LNCaP clone FGC (cell line): Measurements from ENCODE around the gene NOL7.

ENCODE experiments used
- DNase-seq: peaks from one replicate; pipeline ENCODE4 v3.0.0-alpha.2; 2011; ENCODE audit warnings: low read depth
- H3K4me3 ChIP-seq: 2 replicates; pipeline ENCODE4 v1.5.1; 2011; ENCODE audit warnings: mild to moderate bottlenecking, low read depth, low read length, control low read depth
- TF ChIP-seq, protein P1 (sequence below): IDR thresholded peaks from 2 replicates; pipeline ENCODE4 v1.5.1; 2012; ENCODE audit warnings: mild to moderate bottlenecking; ENCODE audit not compliant: control insufficient read depth, insufficient read depth; ENCODE audit errors: extremely low read depth

NOL7 gene

DNA sequence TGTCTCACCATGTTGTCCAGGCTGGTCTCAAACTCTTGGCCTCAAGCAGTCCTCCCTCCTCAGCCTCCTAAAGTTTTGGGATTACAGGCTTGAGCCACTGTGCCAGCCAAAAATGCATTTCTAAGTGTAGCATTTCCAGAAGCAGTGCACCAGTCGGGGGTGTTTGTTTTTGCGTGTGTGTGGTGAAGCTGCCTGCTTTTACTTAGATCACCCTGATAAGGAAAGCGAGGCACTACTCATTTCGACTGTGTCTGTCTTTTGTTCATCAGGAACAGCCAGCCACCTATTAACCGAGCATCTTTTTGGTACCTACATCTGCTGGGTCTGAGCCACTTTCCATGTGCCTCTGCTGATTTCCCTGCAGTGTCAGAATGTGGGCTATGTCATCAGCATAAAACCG, 22.0 kb upstream of the NOL7 start:
- no peak overlapping the region for H3K4me3 ChIP-seq
- DNase-seq = no peak
- TF ChIP-seq, protein P1, sequence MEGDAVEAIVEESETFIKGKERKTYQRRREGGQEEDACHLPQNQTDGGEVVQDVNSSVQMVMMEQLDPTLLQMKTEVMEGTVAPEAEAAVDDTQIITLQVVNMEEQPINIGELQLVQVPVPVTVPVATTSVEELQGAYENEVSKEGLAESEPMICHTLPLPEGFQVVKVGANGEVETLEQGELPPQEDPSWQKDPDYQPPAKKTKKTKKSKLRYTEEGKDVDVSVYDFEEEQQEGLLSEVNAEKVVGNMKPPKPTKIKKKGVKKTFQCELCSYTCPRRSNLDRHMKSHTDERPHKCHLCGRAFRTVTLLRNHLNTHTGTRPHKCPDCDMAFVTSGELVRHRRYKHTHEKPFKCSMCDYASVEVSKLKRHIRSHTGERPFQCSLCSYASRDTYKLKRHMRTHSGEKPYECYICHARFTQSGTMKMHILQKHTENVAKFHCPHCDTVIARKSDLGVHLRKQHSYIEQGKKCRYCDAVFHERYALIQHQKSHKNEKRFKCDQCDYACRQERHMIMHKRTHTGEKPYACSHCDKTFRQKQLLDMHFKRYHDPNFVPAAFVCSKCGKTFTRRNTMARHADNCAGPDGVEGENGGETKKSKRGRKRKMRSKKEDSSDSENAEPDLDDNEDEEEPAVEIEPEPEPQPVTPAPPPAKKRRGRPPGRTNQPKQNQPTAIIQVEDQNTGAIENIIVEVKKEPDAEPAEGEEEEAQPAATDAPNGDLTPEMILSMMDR = no peak

DNA sequence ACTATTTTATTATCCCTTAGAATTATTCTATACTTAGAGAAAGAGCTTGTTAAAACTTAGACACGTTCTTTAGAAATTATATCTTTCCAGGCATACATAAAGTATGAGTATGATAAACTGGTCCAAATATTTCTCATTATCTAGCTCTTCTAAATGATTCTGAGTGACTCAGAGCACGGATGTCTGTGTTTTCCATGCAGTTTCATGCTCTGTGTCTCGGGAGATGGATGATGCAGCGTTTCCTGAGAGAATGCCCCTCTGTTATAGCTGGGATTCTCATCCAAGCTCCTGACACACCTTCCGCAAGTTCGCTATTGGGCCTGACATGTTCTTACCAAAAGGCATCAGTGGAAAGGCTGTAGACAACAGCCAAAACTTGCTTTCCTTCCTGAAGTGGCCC, 21.4 kb upstream of the NOL7 start:
- DNase-seq = no peak
- no peak overlapping the region for H3K4me3 ChIP-seq
- TF ChIP-seq, protein P1 = no peak

DNA sequence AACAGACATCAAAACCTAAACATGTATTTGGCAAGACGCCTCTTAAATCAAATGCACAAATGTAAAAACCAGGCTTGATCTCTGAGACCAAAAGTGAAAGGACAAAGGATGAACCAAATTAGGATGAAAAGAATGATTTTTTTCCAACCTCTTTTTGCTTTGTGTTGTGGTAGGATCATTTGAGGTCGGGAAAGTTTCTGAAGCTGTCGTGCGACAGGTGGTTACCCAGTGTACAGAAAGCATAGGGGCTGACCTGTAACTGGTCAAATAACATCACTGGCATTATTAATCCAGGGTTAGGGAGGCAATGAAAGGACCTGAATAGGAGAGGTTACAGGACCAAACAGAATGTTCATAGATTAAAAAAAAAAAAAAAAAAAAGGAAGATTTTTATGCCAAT, 18.1 kb upstream of the NOL7 start:
- H3K4me3 ChIP-seq = no peak overlapping the region
- no peak for DNase-seq
- TF ChIP-seq, protein P1 = no peak

DNA sequence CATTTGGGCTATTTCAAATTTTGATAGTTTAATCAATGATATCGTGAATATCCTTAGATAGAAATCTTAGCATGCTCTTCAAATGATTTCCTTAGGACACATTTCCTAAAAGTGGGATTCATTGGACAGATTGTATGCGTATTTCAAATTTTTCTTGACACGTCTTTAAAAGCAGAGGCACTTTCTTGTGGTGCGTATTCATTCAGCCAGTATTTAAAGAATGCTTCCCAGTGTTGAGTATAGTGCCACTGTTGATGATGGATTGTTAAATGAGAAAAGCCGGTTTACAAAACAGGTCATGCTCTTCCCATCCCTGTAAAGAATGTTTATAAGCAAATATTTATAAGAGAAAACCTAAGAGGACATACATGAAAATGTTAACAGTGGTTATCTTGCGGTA, 15.1 kb upstream of the NOL7 start:
- no peak overlapping the region for H3K4me3 ChIP-seq
- no peak for DNase-seq
- TF ChIP-seq, protein P1 = no peak

DNA sequence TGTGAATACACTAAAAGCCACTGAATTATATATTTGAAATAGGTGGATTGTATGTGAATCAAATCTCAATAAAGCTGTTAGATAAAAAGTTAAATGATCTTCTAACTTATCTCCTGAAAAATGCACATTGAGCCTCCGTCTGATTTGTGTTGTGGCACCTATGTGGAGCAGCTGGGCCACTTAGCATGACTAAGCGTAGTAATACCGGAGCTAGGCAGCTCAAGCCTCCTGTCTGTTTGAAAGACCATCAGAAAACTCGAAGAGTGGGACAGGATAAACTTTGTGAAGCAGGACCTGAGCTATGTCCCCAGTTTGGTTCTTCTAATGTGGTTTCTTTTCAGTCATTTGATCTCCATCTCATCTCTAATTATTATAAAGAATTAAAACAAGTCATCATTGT, 11.0 kb upstream of the NOL7 start:
- H3K4me3 ChIP-seq = no peak overlapping the region
- DNase-seq = no peak
- TF ChIP-seq, protein P1 = no peak

DNA sequence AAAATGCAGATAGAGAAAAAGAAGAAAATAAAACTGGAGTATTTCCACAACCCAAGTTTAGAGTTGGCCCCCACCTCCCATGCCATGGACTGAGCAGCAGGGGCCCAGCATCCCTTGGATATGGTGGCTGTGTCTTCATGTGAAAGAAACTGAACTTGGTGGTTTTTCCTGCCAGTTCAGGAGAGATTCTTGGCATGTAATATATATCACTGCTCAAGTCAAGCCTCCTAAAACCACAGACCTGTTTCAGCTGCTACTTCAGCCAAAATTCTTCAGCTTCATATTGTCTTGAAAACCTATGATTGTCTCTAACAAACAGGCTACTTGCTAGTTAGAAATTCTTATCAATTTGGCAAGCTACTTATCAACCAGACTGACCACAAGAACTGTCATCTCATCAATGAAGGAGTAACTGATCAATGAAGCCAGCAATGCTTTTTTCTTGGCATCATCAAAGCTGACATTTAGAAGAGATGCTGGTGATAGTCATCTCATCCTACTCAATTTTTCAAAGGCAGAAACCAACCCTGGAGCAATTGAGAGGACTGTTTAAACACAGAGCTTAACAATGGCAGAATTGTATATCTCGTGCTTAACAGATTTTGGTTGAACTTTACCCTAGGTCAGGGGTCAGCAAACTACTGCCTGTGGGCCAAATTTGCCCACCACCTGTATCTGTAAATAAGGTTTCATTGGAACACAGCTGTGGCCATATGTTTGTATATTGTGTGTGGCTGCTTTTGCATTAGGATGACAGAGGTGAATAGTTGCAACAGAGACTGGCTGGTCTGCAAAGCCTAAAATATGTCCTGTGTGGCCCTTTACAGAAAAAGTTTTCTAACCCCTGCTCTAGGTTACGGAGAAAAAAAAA, 10.4 kb upstream of the NOL7 start:
- TF ChIP-seq, protein P1 = no peak
- H3K4me3 ChIP-seq = no peak overlapping the region
- DNase-seq = no peak

DNA sequence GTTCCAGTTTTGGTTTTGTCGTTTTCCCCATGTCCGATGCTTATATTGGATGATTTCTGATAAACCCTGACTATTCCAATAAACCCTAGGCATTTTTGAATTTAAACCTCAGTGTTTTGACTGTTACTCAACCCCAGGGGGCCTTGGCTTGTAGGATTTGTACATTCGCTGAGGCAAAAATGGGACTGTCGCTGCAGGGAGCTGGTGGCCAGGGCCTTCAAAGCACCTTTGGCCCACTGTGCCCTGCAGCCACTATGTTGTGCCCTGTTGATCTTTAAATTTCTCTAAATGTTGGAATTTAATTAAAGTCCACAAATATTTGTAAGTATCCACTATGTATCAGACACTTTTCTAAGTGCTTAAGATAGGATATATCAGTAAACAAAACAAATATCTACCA, 9.5 kb upstream of the NOL7 start:
- no peak for DNase-seq
- TF ChIP-seq, protein P1 = no peak
- no peak overlapping the region for H3K4me3 ChIP-seq
